ENCODE data around the gene PDE11A. TPM values are rescaled to one million over a fixed set of nuclear protein-coding genes. Genes with fewer than 3 reads are reported as not detected.
A peak's percentile ranks its signal among the peaks of the same experiment; 100 is the strongest.

PDE11A gene
- total and polyA plus RNA-seq, 2 of the 13 experiments (the other 11 are each of a cell fraction or from before 2014, with no cell fraction given) = 1.2 to 1.7 TPM

DNA sequence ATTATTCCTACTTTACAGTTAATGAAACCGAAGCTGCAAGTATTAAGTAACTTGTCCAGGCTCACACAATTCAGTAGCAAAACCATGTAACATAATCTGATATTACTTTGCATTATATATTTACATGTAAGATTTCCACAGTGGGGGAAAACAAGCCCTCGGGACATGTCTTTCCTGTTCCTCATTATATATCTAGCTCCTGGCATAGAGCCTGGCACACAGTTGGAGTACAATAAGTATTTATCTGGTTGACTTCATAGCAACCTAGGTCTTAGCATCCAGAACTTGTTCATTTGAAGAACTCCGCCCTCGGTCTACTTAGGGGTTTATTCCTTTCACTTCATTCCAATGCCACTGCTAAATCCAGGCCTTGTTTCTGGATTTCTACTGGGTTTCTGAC, 38.1 kb upstream of the PDE11A start:
- TF ChIP-seq ZNF256 (CRISPR knock-in tag; conservative IDR thresholded peaks at IDR 0.05) (no peak), ATRX (CRISPR knock-in tag; IDR thresholded peaks at IDR 0.05; ENCODE audit: borderline replicate concordance) (no peak), GTF3A (CRISPR knock-in tag; conservative IDR thresholded peaks at IDR 0.05) (no peak), PATZ1 (CRISPR knock-in tag; IDR thresholded peaks at IDR 0.05) (no peak), ZMYM2 (CRISPR knock-in tag; IDR thresholded peaks at IDR 0.05) (no peak), ZNF792 (CRISPR knock-in tag; IDR thresholded peaks at IDR 0.05) (no peak)
- TF ChIP-seq, protein P1, sequence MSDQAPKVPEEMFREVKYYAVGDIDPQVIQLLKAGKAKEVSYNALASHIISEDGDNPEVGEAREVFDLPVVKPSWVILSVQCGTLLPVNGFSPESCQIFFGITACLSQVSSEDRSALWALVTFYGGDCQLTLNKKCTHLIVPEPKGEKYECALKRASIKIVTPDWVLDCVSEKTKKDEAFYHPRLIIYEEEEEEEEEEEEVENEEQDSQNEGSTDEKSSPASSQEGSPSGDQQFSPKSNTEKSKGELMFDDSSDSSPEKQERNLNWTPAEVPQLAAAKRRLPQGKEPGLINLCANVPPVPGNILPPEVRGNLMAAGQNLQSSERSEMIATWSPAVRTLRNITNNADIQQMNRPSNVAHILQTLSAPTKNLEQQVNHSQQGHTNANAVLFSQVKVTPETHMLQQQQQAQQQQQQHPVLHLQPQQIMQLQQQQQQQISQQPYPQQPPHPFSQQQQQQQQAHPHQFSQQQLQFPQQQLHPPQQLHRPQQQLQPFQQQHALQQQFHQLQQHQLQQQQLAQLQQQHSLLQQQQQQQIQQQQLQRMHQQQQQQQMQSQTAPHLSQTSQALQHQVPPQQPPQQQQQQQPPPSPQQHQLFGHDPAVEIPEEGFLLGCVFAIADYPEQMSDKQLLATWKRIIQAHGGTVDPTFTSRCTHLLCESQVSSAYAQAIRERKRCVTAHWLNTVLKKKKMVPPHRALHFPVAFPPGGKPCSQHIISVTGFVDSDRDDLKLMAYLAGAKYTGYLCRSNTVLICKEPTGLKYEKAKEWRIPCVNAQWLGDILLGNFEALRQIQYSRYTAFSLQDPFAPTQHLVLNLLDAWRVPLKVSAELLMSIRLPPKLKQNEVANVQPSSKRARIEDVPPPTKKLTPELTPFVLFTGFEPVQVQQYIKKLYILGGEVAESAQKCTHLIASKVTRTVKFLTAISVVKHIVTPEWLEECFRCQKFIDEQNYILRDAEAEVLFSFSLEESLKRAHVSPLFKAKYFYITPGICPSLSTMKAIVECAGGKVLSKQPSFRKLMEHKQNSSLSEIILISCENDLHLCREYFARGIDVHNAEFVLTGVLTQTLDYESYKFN (CRISPR knock-in tag; conservative IDR thresholded peaks at IDR 0.05) = no peak
- TF ChIP-seq, protein P2, sequence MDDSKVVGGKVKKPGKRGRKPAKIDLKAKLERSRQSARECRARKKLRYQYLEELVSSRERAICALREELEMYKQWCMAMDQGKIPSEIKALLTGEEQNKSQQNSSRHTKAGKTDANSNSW (CRISPR knock-in tag; IDR thresholded peaks at IDR 0.05; ENCODE audit: borderline replicate concordance) = no peak
- TF ChIP-seq, protein P3, sequence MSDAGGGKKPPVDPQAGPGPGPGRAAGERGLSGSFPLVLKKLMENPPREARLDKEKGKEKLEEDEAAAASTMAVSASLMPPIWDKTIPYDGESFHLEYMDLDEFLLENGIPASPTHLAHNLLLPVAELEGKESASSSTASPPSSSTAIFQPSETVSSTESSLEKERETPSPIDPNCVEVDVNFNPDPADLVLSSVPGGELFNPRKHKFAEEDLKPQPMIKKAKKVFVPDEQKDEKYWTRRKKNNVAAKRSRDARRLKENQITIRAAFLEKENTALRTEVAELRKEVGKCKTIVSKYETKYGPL (CRISPR knock-in tag; IDR thresholded peaks at IDR 0.05) = no peak
- intact Hi-C loops (cut with micrococcal nuclease; ENCODE audit: unreplicated experiment) (loop anchor here (5.0 kb wide), 3 partner anchors 82 to 287 kb away; partner anchors contain the start of gene OSBPL6), in situ Hi-C loops (cut with HindIII; ENCODE audit: extremely low pct_ligation_motif_present, low pct_unique_long_range_greater_than_20kb) (loop anchor here (10.0 kb wide), 1 partner anchor 304 kb away; no protein-coding TSS in a partner anchor)
- BruUV-seq (replicated peaks) = no TSS peak
- Histone ChIP-seq H3K9ac (ENCODE audit: insufficient read depth, low read depth, low read length) (no peak overlapping the region), H3K4me3 (replicated peaks in 1 of 3; ENCODE audit: insufficient read depth in 1 of 3, low read depth in 2 of 3, low read length in 3 of 3) (no peak overlapping the region), H2AFZ (ENCODE audit: low read length) (peak overlapping the region; percentile 31), H3K79me2 (ENCODE audit: insufficient read depth, low read length) (no peaks in the 10 kb centered on the region), H3K27ac (ENCODE audit: extremely low read length, insufficient read depth, low read length) (no peak overlapping the region), H3K27me3 (ENCODE audit: control insufficient read depth in 1 of 2, insufficient read depth in 2 of 2, low read length in 2 of 2) (no peaks in the 10 kb centered on the region), H3K9me3 (ENCODE audit: low read length) (no peaks in the 10 kb centered on the region), H3K4me1 (ENCODE audit: insufficient read depth, low read length) (peaks cover 15% of the 10 kb centered on the region), H4K20me1 (ENCODE audit: insufficient read depth, low read length) (no peaks in the 10 kb centered on the region), H3K36me3 (replicated peaks in 1 of 2; ENCODE audit: control insufficient read depth in 1 of 2, insufficient read depth in 2 of 2, low read length in 2 of 2) (no peaks in the 10 kb centered on the region), H3K4me2 (ENCODE audit: low read depth, low read length) (no peak overlapping the region)
- DNase-seq (ENCODE audit: low spot score) (no peak), ATAC-seq (no peak), FAIRE-seq (no peak)
- 53% methylated on average over 4 of the region's 4 CpGs for WGBS (ENCODE audit: low lambda C conversion rate)
- POLR2A ChIA-PET = no interaction called here
- CTCF ChIA-PET (ENCODE audit: low intra/inter-chr PET ratio, low total read pairs) = interaction anchor here (2.0 kb wide), 1 partner anchor 169 kb away, joined by 9 read pairs; no protein-coding TSS in a partner anchor
